NCI-H510A treated with DMSO at 0.1 percent for 48 hours (cell line): ENCODE measurements around the gene ORC6.

Source experiments
- DNase-seq: peaks from one replicate; lab custom pipeline; 2025; lab: John Stamatoyannopoulos, UW

Gene ORC6

DNA sequence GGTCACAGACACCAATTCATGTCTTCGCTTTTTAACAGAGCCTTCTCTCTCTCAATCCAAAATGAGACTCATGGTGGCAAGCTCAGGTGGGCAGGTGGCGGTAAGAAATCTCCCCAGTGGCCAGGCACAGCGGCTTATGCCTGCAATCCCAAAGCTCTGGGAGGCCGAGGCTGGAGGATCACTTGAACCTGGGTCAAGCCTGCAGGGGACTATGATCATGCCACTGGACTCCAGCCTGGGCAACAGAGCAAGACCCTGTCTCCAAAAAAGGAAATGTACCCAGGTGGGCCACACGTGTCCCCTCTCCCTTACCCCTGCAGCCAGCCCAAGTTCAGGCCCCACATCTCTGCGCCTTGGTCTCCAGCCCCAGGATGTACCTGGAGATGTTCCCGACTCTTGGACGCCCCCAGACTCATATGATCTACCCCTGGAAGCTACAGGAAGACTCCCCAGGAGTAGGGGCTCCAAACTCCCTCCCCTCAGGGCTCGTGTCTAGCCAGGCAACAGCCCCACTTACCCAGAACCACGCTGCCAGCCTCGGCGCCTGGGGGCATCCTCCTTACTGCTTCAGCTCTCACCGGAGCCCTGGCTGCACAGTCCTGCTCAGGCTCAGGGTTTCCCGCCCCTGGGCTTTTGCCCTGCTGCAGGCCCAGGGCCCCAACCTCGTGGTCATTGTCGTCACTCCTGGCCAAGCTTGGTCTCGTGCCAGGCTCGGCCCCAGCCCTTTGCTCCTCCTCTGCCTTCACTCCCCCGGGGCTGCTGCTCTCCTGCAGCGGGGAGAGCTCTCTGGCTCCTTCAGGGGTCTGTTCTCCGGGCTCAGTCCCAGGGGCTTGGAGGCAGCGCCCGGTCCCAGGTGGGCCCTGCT, 42.5 kb downstream of the ORC6 start:
- DNase-seq: no peak

- DNase-seq: no peak
These were observed 43.1 kb downstream of the ORC6 start for GRCh38 chr16:46732561-46732960.

GRCh38 chr16:46733319-46733830, 43.9 kb downstream of the ORC6 start:
- DNase-seq: no peak

DNA sequence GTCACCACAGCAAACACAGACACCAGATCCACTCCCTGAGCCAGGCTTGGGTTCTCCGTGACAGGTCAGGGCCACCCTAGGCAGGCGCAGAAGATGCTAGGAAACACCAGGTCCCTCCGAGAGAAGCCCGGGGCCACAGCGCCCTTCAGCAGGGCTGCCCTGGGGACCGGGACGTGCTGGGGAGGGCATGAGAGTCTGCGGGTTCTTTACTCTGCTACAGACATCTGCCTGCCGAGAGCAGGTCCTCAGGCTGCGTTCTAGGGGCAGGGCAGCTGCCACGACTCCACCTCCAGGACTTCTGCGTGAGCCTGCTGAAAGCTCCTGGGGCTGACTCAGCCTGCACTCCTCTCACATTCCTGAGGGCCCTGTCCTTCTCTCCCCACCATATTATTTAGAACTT, 47.2 kb downstream of the ORC6 start:
- no peak for DNase-seq

- no peak for DNase-seq
These were observed 48.3 kb downstream of the ORC6 start for GRCh38 chr16:46737621-46738214.

GRCh38 chr16:46739934-46740333, 50.5 kb downstream of the ORC6 start:
- DNase-seq: no peak

DNA sequence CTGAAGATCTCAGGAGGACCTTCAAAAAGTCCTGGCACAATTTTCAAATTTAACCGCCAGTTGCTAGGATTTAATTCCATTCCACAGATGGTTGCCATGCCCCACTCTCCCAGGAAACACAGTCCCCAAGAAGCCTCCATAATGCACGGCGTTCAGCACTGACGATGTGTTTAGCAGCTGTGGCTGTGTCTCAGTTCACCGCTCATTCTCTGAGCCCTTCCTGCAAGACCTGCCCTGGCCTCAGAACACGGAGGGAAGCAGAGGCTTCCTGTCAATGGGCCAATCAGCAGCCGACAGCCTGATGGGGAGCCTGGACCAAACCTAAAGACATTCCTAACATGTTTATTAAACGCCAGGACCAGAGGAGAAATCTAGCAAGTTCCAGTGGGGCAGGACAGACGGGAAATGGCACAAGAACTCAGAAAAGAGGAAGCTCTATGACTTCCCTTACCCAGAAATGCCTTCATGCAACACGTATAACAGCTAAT, 53.8 kb downstream of the ORC6 start:
- DNase-seq: peak; percentile 62

GRCh38 chr16:46745617-46746016, 56.2 kb downstream of the ORC6 start:
- DNase-seq: peak; percentile 11

- DNase-seq: no peak
These were observed 57.6 kb downstream of the ORC6 start for GRCh38 chr16:46746821-46747776.
